Endothelial cell (in vitro differentiated cells): ENCODE measurements around the gene OMA1. TPM values are rescaled to one million over a fixed set of nuclear protein-coding genes. Genes with fewer than 3 reads are reported as not detected.

Experiments used
- DNase-seq: peaks from one replicate; pipeline ENCODE4 v3.0.0; 2021; ENCODE audit warnings: low spot score
- H3K27ac Mint-ChIP-seq: one replicate; pipeline ENCODE4 v1.8.0; 2021; ENCODE audit warnings: mixed read lengths, inconsistent platforms; ENCODE audit not compliant: unreplicated experiment
- H3K27me3 Mint-ChIP-seq: one replicate; pipeline ENCODE4 v1.8.0; 2021; ENCODE audit warnings: mild to moderate bottlenecking, moderate library complexity, mixed read lengths, inconsistent platforms; ENCODE audit not compliant: unreplicated experiment
- H3K36me3 Mint-ChIP-seq: one replicate; pipeline ENCODE4 v1.8.0; 2021; ENCODE audit warnings: mild to moderate bottlenecking, low read depth, mixed read lengths, inconsistent platforms; ENCODE audit not compliant: unreplicated experiment
- H3K4me1 Mint-ChIP-seq: one replicate; pipeline ENCODE4 v1.8.0; 2021; ENCODE audit warnings: mild to moderate bottlenecking, mixed read lengths, inconsistent platforms; ENCODE audit not compliant: unreplicated experiment
- H3K4me3 Mint-ChIP-seq: one replicate; pipeline ENCODE4 v1.8.0; 2021; ENCODE audit warnings: mild to moderate bottlenecking, mixed read lengths, inconsistent platforms; ENCODE audit not compliant: unreplicated experiment
- H3K9me3 Mint-ChIP-seq: one replicate; pipeline ENCODE4 v1.8.0; 2021; ENCODE audit warnings: mixed read lengths, inconsistent platforms; ENCODE audit not compliant: unreplicated experiment
- total RNA-seq: library from RNA; stranded (reverse); fragmentation: NEBNext Ultra II Directional; extraction: Animal tissue kit (Norgen Biotek cat#: 25700); gene quantifications from one replicate; pipeline ENCODE4 v1.2.1, GENCODE V29; 2021; ENCODE audit not compliant: unreplicated experiment
- TF ChIP-seq, protein P1 (sequence below): fragments of 200-600 bp; sonication (generic); IDR thresholded peaks from one replicate; pipeline ENCODE4 v1.5.0; 2021; ENCODE audit warnings: antibody characterized with exemption; ENCODE audit not compliant: unreplicated experiment

The OMA1 gene
- total RNA-seq, 1 donor from 2014 or later = 7.6 TPM

DNA sequence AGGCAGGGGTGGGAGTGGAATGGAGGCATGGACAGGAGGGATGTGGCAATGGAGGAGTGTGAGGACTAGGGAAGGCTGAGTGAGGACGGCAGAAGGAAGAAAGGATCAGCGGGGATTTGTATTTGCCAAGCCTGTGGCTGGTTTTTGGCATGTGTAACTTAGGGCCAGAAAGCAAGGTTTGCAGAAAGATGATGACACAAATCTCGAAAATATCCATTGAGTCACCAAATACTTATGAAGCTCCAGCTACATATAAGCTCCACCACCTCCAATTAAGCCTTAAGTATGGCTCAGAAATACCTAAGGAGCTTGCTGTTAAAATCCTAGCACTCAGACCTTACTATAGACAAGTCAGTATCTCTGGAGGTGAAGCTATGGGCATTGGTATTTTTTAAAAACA, 90.1 kb downstream of the OMA1 start:
- no peak overlapping the region for H3K27ac Mint-ChIP-seq
- no peak overlapping the region for H3K4me3 Mint-ChIP-seq
- H3K27me3 Mint-ChIP-seq = no peaks in the 10 kb centered on the region
- H3K9me3 Mint-ChIP-seq = no peaks in the 10 kb centered on the region
- no peaks in the 10 kb centered on the region for H3K4me1 Mint-ChIP-seq
- TF ChIP-seq, protein P1, sequence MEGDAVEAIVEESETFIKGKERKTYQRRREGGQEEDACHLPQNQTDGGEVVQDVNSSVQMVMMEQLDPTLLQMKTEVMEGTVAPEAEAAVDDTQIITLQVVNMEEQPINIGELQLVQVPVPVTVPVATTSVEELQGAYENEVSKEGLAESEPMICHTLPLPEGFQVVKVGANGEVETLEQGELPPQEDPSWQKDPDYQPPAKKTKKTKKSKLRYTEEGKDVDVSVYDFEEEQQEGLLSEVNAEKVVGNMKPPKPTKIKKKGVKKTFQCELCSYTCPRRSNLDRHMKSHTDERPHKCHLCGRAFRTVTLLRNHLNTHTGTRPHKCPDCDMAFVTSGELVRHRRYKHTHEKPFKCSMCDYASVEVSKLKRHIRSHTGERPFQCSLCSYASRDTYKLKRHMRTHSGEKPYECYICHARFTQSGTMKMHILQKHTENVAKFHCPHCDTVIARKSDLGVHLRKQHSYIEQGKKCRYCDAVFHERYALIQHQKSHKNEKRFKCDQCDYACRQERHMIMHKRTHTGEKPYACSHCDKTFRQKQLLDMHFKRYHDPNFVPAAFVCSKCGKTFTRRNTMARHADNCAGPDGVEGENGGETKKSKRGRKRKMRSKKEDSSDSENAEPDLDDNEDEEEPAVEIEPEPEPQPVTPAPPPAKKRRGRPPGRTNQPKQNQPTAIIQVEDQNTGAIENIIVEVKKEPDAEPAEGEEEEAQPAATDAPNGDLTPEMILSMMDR = no peak
- H3K36me3 Mint-ChIP-seq = no peaks in the 10 kb centered on the region
- DNase-seq = no peak

GRCh38 chr1:58454807-58455206, 91.7 kb downstream of the OMA1 start:
- no peak for DNase-seq
- Mint-ChIP-seq H3K27ac (no peak overlapping the region), H3K4me1 (no peaks in the 10 kb centered on the region), H3K4me3 (no peak overlapping the region), H3K9me3 (no peaks in the 10 kb centered on the region), H3K36me3 (no peaks in the 10 kb centered on the region), H3K27me3 (no peaks in the 10 kb centered on the region)
- TF ChIP-seq, protein P1 = no peak

- TF ChIP-seq, protein P1 = no peak
- no peak for DNase-seq
These were observed 92.1 kb downstream of the OMA1 start for GRCh38 chr1:58454385-58454784.

GRCh38 chr1:58451560-58452191, 94.8 kb downstream of the OMA1 start:
- no peak for DNase-seq
- Mint-ChIP-seq H3K27me3 (no peaks in the 10 kb centered on the region), H3K36me3 (no peaks in the 10 kb centered on the region), H3K27ac (no peak overlapping the region), H3K4me1 (no peaks in the 10 kb centered on the region), H3K4me3 (no peak overlapping the region), H3K9me3 (no peaks in the 10 kb centered on the region)
- TF ChIP-seq, protein P1 = no peak

More at GRCh38 chr1:58454385-58454784, 92.1 kb downstream of the OMA1 start:
- H3K27me3 Mint-ChIP-seq = no peaks in the 10 kb centered on the region
- H3K9me3 Mint-ChIP-seq = no peaks in the 10 kb centered on the region
- H3K27ac Mint-ChIP-seq = no peak overlapping the region
- no peaks in the 10 kb centered on the region for H3K36me3 Mint-ChIP-seq
- H3K4me3 Mint-ChIP-seq = no peak overlapping the region
- no peaks in the 10 kb centered on the region for H3K4me1 Mint-ChIP-seq

DNA sequence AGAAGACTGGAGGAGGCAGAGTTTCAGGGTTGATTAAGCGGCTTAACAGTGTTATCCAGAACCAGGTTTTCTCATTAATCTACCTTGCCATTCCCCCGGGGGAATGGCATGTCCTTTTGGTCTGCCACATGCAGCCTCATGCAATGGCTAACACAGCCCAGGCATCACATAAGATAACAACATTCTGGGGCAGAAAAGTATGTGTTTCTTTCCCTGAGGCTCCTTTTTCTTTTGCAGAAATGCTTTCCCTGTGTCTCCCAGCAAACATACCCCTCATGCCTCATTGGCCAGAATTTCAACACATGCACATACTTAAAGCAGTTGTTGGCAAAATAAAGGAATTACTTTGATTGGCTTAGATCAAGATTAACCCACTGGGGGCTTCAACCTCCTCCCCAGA, 98.6 kb downstream of the OMA1 start:
- H3K4me3 Mint-ChIP-seq = no peak overlapping the region
- no peak overlapping the region for H3K27ac Mint-ChIP-seq
- no peaks in the 10 kb centered on the region for H3K36me3 Mint-ChIP-seq
- TF ChIP-seq, protein P1 = no peak
- DNase-seq = no peak
- H3K9me3 Mint-ChIP-seq = no peaks in the 10 kb centered on the region
- H3K4me1 Mint-ChIP-seq = no peaks in the 10 kb centered on the region
- no peaks in the 10 kb centered on the region for H3K27me3 Mint-ChIP-seq
